Measurements from ENCODE around the gene PCDHGB3. TPM values are rescaled to one million over a fixed set of nuclear protein-coding genes. Genes with fewer than 3 reads are reported as not detected.

The PCDHGB3 gene
- total RNA-seq, 2 experiments from 2014 or later = 5.8 to 6.3 TPM

DNA sequence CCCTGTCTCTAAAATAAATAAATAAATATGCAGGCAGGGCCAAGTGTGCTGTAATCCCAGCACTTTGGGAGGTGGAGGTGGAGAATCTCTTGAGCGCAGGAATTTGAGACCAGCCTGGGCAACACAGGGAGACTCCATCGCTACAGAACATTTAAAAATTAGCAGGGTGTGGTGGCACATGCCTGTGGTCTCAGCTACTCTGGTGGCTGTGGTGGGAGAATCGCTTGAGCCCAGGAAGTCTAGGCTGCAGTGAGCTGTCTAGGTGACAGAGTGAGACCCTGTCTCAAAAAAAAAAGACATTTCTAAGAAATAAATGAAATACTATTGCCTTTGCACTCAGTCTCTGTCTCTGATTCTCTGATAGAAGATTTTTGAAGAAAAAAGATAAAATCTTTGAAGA is 41.5 kb downstream of the PCDHGB3 start:
- Histone ChIP-seq H3K9me2 (ENCODE audit: insufficient read depth, low read length) (no peaks in the 10 kb centered on the region), H3K36me3 (ENCODE audit: insufficient read depth, low read length) (no peaks in the 10 kb centered on the region), H2AFZ (ENCODE audit: low read length) (no peak overlapping the region), H3K27ac (ENCODE audit: low read depth, low read length, poor library complexity, severe bottlenecking) (no peak overlapping the region), H3K4me2 (ENCODE audit: low read length) (no peak overlapping the region), H3K4me1 (ENCODE audit: insufficient read depth, low read length, poor library complexity, severe bottlenecking) (no peaks in the 10 kb centered on the region), H3K79me2 (ENCODE audit: insufficient read depth, low read depth, low read length) (no peaks in the 10 kb centered on the region), H3K9me3 (ENCODE audit: low read length) (no peaks in the 10 kb centered on the region), H4K20me1 (ENCODE audit: insufficient read depth, low read length) (no peaks in the 10 kb centered on the region), H3K4me3 (ENCODE audit: low read depth, low read length, poor library complexity, severe bottlenecking) (no peak overlapping the region)
- CTCF ChIA-PET (ENCODE audit: unreplicated experiment) = interaction anchor here (0.9 kb wide), 1 partner anchor 152 kb away, joined by 5 read pairs; no protein-coding TSS in a partner anchor
- TF ChIP-seq, protein P1, sequence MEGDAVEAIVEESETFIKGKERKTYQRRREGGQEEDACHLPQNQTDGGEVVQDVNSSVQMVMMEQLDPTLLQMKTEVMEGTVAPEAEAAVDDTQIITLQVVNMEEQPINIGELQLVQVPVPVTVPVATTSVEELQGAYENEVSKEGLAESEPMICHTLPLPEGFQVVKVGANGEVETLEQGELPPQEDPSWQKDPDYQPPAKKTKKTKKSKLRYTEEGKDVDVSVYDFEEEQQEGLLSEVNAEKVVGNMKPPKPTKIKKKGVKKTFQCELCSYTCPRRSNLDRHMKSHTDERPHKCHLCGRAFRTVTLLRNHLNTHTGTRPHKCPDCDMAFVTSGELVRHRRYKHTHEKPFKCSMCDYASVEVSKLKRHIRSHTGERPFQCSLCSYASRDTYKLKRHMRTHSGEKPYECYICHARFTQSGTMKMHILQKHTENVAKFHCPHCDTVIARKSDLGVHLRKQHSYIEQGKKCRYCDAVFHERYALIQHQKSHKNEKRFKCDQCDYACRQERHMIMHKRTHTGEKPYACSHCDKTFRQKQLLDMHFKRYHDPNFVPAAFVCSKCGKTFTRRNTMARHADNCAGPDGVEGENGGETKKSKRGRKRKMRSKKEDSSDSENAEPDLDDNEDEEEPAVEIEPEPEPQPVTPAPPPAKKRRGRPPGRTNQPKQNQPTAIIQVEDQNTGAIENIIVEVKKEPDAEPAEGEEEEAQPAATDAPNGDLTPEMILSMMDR (conservative IDR thresholded peaks at IDR 0.05; ENCODE audit: low read length) = no peak
- no peak for TF ChIP-seq EZH2phosphoT487 (IDR thresholded peaks at IDR 0.05; ENCODE audit: borderline replicate concordance, low read depth, low read length)
- no TSS peak for BruUV-seq (replicated peaks)
- POLR2A ChIA-PET = interaction anchor here (2.2 kb wide), 1 partner anchor 152 kb away, joined by 6 read pairs; no protein-coding TSS in a partner anchor
- no peak for DNase-seq (ENCODE audit: low spot score)
- intact Hi-C loops (cut with micrococcal nuclease; ENCODE audit: unreplicated experiment) = loop anchor here (5.0 kb wide), 1 partner anchor 54 kb away; the partner anchor contains the start of genes PCDHGA4 and PCDHGB2

DNA sequence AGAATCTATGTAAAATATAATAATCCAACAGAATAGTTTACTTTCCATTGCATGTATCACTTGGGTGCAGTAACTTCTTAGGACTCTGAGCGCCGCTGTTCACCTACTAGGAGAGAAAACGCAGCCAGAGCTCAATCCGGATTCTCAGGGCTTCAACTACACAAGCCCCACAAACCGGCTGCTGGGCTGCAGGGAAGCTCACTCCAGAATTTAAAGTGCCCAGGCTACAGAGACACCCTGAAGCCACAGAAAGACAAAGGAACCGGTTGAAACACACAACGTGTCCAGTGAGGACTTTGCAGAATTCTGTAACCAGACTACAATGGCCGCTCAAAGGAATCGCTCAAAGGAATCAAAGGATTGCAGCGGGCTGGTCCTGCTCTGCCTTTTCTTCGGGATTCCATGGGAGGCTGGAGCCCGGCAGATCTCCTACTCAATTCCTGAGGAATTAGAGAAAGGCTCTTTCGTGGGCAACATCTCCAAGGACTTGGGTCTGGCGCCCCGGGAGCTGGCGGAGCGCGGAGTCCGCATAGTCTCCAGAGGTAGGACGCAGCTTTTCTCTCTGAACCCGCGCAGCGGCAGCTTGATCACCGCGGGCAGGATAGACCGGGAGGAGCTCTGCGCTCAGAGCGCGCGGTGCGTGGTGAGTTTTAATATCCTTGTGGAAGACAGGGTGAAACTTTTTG is 43.0 kb downstream of the PCDHGB3 start, which contains the start of gene PCDHGA10:
Gene PCDHGA10 (plus strand): TSS at position 134 of the 686 bp plus-strand sequence. CDS start 189 bp downstream, at position 323.
- H2AFZ ChIP-seq (ENCODE audit: low read length) = no peak within 1 kb of the TSS
- no peaks in the 10 kb centered on the region for H3K79me2 ChIP-seq (ENCODE audit: insufficient read depth, low read depth, low read length)
- H3K27ac ChIP-seq (ENCODE audit: low read depth, low read length, poor library complexity, severe bottlenecking) = no peak within 1 kb of the TSS
- H3K4me3 ChIP-seq (ENCODE audit: low read depth, low read length, poor library complexity, severe bottlenecking) = no peak within 1 kb of the TSS
- H3K9me3 ChIP-seq (ENCODE audit: low read length) = no peaks in the 10 kb centered on the region
- intact Hi-C loops (cut with micrococcal nuclease; ENCODE audit: unreplicated experiment) = loop anchor here (1.0 to 5.0 kb wide), 2 partner anchors 26 to 56 kb away; partner anchors contain the start of genes PCDHGA4, PCDHGB2 and PCDHGB4
- H3K4me1 ChIP-seq (ENCODE audit: insufficient read depth, low read length, poor library complexity, severe bottlenecking) = no peaks in the 10 kb centered on the region
- no peaks in the 10 kb centered on the region for H3K36me3 ChIP-seq (ENCODE audit: insufficient read depth, low read length)
- POLR2A ChIA-PET = interaction anchor here (0.9 to 2.2 kb wide), 4 partner anchors 63 to 151 kb away, joined by 3 to 6 read pairs (median 3); partner anchors contain the start of gene PCDHGB1
- peak; percentile 70 for DNase-seq (ENCODE audit: low spot score)
- no TSS peak for BruUV-seq (replicated peaks)
- peak within 1 kb of the TSS; percentile 37; the same call in 1 of the 2 replicates for H3K4me2 ChIP-seq (ENCODE audit: low read length)
- H4K20me1 ChIP-seq (ENCODE audit: insufficient read depth, low read length) = no peaks in the 10 kb centered on the region
- H3K9me2 ChIP-seq (ENCODE audit: insufficient read depth, low read length) = no peaks in the 10 kb centered on the region
- TF ChIP-seq EZH2phosphoT487 (IDR thresholded peaks at IDR 0.05; ENCODE audit: borderline replicate concordance, low read depth, low read length) = no peak
- TF ChIP-seq, protein P1 (conservative IDR thresholded peaks at IDR 0.05; ENCODE audit: low read length) = peak; percentile 88
- CTCF ChIA-PET (ENCODE audit: unreplicated experiment) = interaction anchor here (0.9 to 1.7 kb wide), 4 partner anchors 43 to 151 kb away, joined by 3 to 8 read pairs (median 4); partner anchors contain the start of gene PCDHGB3
